Activated T-helper 9 cell treated with anti-CD3 and anti-CD28 coated beads, Interleukin-2, amount 50 U/mL, for 16 hours (primary cell): ENCODE measurements around the gene CCDC158.
"Not testable (repeated sequence)": the region's sequence is repeated elsewhere in the genome, so short reads cannot be mapped to it uniquely, and the experiment has no call there.

Experiments
- DNase-seq: peaks from one replicate; pipeline ENCODE4 v3.0.0-alpha.2; 2020; ENCODE audit warnings: low read depth

The CCDC158 gene

DNA sequence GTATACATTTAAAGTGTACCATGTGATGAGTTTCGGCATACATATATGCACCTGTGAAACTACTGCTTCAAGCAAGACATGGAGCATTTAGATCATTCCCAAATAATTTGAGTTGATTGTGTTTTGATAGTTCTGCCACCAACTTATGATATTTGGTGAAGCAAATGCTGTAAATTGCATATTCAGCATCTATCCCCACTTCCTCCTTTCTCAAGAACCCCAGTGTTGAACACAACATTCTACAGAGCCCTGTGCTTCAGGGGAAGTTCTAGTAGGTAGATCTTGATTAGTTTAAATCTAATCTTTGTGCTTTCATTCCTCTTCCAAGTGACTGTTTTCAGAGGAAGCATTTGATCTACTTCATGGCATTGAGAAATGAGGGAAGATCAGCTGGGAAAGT lies 8.7 kb upstream of the CCDC158 start:
- no peak for DNase-seq

DNA sequence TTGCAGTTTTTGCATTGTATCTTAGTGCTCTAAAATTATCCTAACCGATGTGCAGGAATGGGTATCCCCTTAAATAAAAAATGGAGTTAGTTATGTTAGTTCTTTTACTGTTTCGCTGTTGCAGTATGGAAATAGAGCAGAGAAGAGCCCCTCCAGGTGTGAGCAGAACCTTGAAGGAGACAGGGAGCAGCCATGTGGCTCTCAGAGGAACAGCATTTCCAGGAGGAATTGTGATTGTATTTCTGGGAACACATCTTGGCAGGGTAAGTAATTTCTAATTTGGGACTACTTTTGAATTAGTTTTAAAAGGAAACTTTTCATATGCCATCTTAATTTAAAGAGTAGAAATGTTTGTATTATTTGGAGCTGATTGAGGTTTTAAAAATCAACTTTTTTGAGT lies 5.3 kb upstream of the CCDC158 start:
- DNase-seq: no peak

DNA sequence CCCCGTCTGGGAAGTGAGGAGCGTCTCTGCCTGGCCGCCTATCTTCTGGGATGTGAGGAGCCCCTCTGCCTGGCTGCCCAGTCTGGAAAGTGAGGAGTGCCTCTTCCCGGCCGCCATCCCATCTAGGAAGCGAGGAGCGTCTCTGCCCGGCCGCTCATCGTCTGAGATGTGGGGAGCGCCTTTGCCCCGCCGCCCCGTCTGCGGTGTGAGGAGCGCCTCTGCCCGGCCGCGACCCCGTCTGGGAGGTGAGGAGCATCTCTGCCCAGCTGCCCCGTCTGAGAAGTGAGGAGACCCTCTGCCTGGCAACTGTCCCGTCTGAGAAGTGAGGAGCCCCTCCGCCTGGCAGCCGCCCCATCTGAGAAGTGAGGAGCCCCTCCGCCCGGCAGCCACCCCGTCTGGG lies 2.2 kb upstream of the CCDC158 start:
- DNase-seq: not testable (repeated sequence)

DNA sequence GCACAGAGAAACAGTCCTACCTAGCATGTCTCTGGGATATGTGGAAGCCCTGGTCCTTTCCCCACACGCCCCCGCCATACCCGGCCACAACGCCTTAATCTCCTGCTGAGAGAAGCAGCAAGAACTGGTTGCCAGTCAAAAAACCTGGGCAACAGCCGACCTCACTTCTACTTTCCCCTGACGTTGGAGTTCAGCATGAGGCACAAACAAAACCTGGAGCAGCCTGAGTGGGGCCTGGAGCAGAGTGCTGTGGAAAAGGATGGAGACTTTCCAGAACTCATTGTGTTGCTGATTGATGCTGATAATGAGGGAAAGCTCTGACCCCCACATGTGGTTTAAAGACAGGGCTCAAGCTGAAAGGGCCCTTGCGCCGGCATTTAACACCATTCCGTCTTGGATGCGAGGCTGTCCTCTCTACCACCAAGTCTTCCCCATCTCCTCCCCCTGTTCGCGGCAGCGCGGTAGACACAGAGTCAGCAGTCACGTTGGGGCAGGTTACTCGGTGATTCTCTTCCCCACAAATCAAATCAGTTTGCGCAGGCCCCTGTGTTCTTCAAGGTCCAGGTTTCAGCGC lies 666 bp downstream of the CCDC158 start:
- no peak for DNase-seq

DNA sequence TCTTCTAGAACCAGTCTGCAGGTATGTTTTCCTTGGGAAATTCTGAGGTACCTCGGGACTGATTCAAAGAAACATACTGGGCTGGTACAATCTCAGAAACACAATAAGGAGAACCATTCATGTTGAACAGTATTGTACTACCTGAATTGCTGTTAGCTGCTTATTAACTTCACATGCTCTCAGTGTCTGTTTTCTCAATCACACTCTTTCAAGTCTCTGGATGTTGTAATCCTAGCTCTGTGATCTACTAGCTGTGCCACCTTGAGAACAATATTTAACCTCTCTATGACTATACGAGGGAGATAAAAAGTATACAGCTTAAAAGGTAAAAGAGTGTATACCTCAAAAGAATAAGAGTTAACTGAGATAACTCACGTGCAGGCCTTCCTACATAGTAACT lies 10.3 kb downstream of the CCDC158 start:
- DNase-seq: no peak

DNA sequence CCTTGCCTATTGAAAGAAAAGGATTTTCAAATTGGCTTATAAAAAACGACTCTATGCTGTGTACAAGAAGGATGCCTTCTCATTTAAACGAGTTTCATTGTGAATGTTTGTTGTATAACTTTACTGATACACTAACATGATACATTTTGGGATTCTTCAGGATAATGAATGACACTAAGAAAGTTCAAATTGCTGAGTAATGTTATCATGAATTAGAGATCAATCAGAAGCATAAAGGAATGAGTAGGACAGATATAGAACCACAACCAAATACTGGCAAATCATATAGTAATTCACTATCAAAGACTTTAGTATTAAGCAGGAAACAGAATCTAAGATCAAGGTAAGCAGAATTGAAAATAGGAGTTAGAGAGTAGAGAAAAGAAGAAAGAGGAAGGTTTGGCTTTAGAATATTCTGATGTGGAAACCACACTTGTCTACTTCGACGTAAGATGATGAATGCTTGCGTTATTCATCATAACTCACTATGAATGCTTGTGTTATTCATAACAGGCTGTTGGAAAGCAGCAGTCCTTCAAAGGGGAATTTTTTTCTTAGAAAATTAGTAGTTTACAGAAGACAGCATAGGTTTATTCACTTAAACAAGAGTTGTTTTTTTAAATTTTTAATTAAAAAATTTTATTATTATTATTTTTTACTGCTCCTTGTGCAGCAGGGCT lies 13.4 kb downstream of the CCDC158 start:
- DNase-seq: no peak

DNA sequence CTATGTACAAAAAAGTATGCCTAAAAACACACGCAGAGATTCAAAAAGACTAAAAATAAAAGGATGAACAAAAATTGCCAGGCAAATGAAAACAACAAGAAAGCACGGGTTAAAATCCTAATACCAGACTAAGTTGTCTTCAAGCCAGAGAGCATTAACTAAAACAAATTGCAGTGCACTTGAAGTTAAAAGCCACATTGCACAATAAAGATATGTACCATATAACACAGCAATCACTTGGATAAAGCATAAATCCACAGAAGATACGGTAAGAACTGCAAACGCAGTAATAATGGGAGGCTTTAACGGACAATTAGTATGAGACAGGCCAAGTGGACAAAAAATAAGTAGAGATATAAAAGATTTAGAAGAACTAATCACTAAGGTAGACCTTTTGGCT lies 14.9 kb downstream of the CCDC158 start:
- no peak for DNase-seq

DNA sequence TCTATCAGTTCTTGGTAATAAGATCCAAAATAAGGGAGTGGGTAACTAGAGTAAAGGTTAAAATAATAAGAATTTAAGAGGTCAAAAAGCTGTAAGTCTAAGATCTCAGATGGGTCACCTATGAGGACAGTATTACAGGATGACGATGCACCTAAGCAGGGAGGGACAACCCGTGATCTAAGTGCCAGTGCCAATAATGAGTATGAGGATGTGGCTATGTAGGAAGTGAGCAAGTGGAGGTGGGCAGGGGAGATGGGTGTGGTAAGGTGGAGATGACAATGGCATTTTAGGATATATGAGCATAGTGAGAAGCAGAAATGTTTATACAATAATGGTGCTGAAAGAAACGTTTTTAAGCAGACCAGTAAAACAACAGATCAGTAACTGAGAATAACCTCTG lies 19.3 kb downstream of the CCDC158 start:
- DNase-seq: no peak

DNA sequence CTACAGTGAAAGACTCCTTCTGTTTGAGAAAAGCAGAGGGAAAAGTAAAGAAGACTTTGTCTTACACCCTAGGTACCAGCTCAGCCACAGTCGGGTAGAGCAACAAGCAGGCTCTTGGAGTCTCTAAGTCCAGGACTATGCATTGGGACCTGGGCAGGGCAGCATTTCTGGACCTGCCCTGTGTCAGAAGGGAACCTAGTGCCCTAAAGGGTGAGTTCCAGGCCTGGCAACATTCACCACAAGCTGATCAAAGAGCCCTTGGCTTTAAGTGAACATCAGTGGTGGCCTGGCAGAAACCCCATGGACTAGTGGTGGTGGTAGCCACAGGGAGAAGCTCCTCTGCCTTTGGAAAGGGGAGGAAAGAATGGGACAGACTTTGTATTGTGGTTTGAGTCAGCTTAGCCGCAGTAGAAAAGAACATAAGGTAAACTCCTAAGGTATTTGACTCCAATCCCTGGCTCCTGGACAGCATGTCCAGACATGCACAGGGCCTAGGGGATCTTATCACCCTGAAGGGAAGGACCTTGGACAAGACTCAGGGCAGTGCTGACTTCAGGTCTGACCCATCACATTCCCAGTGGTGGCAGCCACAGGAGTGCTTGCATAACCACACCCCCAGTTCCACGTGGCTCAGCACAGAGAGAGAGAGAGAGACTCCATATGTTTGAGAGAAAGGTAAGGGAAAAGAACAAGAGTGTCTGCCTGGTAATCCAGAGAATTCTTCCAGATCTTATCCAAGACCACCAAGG lies 32.6 kb downstream of the CCDC158 start:
- DNase-seq: no peak

DNA sequence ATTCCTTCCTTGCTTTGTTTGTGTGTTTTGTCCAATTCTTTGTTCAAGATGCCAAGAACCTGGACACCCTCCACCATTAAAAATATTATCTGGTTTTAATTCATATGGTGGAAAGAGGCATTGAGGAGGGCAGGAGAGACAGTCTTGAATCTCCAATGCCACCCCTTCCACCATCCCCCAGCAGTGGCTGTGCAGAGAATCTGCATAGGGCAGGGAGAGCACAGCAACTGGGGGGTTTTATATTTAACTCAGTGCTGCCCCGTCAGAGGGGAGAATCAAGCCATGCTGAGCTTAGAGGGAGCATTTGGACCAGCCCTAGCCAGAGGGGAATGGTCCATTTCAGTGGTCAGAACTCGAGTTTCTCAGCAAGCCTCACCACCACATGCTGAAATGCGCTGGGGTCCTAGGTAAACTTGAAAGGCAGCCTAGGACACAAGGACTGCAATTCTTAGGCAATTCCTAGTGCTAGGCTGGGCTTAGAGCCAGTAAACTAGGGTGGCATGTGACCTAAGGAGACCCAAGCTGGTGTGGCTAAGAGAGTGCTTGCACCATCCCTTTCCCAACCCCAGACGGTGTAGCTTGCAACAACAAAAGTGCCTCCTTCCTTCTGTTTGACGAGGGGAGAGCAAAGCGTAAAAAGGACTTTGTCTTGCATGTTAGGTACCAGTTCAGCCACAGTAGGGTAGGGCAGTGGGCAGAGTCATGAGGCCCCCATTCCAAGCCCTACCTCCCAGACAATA lies 34.2 kb downstream of the CCDC158 start:
- DNase-seq: no peak

DNA sequence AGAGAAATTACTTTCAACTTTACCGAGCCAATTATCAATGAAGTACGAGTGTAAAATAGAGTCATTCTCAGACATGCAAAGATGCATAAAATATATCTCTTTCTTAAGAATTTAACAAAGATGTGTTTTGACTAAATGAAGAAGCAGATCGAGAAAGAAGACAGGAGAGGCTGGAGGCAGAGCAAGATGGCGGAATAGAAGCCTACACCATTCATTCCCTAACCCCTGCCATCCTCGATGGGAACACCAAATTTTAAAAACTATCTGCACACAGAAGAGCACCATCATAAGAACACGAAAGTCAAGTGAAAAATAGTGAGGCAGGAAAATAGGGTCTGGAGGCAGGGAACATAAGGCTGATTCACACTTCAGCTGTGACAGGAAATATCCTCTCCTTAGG lies 35.0 kb downstream of the CCDC158 start:
- no peak for DNase-seq

DNA sequence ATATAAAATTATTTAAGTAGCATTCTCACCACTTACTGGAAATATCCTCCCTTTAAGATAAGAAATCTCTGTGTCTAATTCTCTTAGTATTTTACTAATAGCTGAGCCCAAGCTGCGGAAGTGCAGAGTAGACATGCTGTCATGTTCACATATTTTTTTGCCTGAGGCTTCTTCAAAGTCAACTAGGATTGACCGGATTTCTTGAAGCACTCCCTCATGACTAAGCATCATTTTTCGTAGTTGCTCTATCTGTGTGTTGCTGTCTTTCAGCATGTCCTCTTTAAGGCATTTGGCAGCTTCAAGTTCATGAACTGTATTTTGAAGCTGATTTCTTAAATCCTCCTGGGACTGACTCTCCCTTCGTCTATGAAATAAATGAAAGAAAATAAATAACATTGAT lies 36.9 kb downstream of the CCDC158 start:
- no peak for DNase-seq

DNA sequence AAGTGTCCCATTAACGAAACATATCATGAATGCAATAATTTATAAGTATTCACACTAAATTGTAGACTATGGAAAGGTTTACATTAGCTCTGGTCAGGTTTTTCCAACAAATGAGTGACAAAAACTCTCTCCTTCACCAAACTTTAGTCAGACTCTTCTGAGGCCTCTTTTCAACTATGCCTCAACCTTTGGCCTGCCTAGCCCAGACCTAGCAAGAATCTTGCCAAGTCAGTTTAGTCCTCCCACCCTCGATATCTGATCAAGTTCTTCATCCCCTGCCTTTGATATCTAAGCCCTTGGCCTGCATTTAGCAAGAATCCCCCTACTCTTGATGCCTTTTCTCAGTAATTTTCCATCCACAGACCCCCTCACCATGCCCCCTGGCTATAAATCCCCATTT lies 37.9 kb downstream of the CCDC158 start:
- no peak for DNase-seq

DNA sequence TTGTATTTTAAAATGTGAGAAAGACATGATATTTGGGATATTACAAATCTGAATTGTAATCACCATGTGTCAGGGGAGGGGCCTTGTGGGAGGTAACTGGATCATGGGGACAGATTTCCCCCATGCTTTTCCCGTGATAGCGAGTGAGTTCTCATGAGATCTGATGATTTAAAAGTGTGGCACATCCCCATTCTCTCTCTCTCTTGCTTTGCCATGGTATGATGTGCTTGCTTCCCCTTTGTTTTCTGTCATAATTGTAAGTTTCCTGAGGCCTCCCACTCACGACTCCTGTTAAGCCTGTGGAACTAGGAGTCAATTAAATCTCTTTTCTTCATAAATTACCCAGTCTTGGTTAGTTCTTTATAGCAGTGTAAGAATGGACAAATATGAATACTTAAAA lies 39.0 kb downstream of the CCDC158 start:
- DNase-seq: no peak

DNA sequence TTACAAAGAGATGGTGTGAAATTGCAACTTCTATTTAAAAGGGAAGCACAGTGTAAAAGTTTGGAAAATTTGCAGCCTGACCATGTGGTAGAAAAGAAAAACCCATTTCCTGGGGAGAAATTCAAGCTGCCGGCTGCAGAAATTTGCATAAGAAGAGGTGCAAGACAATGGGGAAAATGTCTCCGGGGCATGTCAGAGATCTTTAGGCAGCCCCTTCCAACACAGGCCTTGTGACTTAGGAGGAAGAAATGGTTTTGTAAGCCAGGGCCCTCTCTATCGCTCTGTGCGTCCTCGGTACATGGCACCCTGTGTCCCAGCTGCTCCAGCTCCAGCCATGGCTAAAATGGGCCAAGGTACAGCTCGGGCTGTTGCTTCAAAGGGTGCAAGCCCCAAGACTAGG lies 40.4 kb downstream of the CCDC158 start:
- DNase-seq: no peak

DNA sequence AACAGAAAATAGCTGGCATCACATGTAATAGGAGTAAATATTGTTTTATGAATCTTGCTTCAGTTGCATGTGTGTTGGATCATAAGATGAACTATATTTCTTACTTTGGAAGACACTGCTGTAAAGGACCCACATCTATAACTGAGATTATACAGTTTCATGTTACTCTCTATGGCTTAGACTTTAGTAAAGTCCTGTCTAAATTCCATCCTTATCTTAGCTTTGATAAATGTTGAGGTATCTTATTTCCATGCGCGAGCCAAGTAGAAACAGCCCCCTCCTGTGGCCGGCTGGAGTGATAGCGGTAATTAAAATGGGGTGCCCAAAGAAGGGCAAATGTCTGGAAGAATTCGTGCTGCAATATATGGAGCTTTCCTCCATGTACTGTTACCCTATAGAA lies 43.0 kb downstream of the CCDC158 start:
- peak; percentile 4 for DNase-seq

DNA sequence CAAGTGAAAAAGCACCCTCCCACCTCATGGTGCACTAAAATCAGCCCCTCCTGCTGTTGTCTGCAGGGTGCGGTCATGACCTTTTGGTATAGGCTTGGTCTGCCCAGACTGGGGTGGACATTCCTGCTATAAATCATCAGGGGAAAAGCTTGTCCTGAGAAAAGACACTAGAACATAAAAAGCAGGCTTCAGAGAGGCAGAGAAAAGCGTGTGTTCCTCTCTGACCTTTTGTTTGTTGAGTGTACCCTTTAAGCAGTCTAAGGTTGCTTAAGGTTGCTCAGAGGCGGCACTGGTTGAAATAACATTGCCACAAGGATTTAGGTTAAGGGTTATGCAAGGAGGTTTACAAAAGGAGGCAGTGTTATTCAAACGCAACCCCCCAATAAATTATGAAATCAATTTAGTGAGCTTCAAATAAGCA lies 43.5 kb downstream of the CCDC158 start:
- no peak for DNase-seq

DNA sequence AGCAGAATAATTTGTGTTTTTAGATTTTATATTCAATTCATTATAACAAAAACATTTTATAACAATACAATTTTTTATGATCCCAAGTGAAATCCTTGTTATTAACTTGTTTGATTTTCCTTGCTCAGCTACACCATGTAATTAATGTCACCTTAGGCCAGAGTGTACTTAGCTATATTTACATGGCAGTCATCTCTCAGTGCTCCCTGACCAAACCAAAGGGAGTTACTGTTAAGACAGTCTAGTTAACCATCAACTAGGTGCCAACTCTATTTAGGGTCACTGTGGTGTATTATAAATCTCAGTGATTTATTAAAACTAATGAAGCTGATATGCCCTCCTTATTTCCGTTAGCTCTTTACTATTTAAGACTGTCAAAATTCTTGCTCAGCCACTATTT lies 44.4 kb downstream of the CCDC158 start:
- DNase-seq: no peak

DNA sequence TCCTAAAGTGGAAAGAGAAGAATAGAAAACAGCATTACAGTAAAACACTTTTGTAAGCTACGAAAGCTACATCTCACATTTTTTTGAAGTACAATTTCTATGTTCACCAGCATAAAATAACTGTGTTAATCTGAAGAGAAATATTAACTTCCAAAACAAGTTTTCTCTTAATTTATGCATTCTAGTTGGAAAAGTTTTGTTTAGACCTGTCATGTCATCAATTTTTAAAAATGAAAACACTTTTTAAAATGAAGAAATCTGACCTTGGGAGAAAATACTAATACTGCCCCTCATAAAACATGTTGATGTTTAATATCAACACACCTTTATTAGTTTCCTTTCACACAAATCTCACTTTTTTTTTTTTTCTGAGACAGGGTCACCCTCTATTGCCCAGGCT lies 45.2 kb downstream of the CCDC158 start:
- no peak for DNase-seq

DNA sequence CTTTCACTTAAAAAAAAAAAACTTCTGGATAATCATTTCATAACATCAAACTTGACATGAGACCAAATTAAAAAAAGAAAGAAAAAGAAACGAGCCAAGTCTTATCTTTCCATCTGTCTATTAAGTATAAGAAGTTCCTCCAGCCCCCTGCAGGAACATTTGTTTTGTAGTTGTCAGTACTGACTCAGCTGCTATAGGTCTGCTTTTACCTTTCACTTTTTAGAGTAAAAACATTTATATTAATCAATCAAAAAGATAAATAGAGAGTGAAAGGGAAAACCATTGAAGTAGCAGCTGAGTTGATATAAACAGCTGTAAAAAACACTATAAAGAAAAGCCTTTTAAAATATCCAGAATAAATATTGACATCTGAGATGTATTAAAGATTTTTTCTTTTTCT lies 46.1 kb downstream of the CCDC158 start:
- no peak for DNase-seq

DNA sequence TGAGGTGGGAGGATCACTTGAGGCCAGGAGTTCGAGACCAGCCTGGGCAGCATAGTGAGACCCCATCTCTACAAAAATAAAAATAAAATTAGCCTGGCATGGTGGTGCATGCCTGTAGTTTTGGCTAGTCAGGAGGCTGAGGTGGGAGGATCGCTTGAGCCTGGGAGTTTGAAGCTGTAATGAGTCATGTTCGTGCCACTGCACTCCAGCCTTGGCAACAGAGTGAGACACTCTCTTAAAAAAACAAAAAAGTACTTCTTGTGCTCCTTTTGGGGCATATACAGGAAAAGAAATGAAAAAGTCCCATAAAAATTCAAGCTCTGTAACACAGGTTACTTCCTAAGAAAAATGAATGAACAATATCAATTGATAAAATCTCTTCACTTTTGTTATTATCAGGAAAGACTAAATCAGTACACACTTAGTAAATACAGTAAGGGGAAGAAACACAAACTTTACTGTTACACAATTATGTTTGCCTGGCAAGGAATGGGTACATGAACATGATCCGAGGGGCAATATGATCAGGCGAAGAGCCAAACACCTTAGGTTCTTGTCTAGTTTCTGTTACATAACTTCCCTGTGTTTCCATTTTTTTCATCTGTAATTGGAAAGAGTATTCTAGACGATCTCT lies 46.9 kb downstream of the CCDC158 start:
- no peak for DNase-seq

DNA sequence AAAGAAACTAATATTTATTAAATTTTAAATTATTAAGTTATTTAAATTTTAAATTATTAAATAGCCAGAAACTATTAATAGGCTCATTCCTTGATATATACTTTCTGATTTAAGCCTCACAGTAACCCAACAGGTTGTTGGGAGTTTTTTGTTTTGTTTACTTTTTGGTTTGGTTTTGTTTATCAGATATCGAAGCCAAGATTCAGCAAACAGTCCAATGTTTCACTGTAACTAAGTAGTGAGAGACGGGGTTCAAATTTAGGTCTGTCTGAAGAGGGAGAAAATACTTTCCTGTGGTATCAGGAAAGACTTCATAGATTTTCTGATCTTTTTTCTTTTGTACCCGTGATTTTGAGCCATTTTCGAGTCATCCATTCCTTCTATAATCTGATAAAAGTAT lies 54.2 kb downstream of the CCDC158 start:
- no peak for DNase-seq
